ENCODE data around the gene TESMIN.

TESMIN gene

DNA sequence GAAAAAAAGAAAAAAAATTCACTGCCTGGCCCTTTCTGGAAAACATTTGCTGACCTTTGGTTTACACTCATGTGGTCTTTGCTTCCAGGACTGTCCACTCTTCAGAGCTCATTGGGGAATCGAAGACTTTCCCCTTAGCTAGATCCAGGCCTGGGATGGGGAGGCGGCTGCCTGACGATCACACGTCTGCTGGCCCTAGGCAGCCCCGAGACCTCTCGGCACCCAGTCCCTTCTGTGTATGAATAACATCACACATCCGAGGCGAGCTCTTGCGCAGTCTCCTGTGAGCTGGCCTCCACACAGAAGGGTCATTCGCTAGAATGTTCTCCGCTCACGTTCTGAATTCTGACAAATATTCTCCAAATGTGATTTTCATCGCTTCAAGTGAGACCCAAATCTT lies 92.7 kb downstream of the TESMIN start:
- TF ChIP-seq, protein P1, sequence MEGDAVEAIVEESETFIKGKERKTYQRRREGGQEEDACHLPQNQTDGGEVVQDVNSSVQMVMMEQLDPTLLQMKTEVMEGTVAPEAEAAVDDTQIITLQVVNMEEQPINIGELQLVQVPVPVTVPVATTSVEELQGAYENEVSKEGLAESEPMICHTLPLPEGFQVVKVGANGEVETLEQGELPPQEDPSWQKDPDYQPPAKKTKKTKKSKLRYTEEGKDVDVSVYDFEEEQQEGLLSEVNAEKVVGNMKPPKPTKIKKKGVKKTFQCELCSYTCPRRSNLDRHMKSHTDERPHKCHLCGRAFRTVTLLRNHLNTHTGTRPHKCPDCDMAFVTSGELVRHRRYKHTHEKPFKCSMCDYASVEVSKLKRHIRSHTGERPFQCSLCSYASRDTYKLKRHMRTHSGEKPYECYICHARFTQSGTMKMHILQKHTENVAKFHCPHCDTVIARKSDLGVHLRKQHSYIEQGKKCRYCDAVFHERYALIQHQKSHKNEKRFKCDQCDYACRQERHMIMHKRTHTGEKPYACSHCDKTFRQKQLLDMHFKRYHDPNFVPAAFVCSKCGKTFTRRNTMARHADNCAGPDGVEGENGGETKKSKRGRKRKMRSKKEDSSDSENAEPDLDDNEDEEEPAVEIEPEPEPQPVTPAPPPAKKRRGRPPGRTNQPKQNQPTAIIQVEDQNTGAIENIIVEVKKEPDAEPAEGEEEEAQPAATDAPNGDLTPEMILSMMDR (IDR thresholded peaks at IDR 0.05; ENCODE audit: insufficient read depth, low read length, missing control alignments): no peak
- POLR2A ChIA-PET: no interaction called here

GRCh38 chr11:68658097-68658496 lies 93.2 kb downstream of the TESMIN start:
- DNase-seq (ENCODE audit: low read depth, low spot score): no peak
- CTCF ChIA-PET: no interaction called here
- POLR2A ChIA-PET: no interaction called here
- H3K4me3 ChIP-seq (ENCODE audit: low read depth, low read length): no peak overlapping the region
- TF ChIP-seq, protein P1 (IDR thresholded peaks at IDR 0.05; ENCODE audit: insufficient read depth, low read length, missing control alignments): no peak

More for the DNA sequence above, 92.7 kb downstream of the TESMIN start:
- H3K4me3 ChIP-seq (ENCODE audit: low read depth, low read length): no peak overlapping the region
- no peak for DNase-seq (ENCODE audit: low read depth, low spot score)
- CTCF ChIA-PET: interaction anchor here (1.2 kb wide), 1 partner anchor 16 kb away, joined by 3 read pairs; no protein-coding TSS in a partner anchor

Measured in AG04449 (cell line).